GM12874 (cell line): ENCODE results near the gene LMBR1.
A peak's percentile ranks its signal among the peaks of the same experiment; 100 is the strongest.

Source experiments
- CTCF ChIP-seq: IDR thresholded peaks from 2 replicates; pipeline ENCODE4 v1.5.1; 2011; ENCODE audit warnings: low read depth, mild to moderate bottlenecking, control low read depth, low read length, moderate library complexity; ENCODE audit not compliant: insufficient read depth

LMBR1 gene

DNA sequence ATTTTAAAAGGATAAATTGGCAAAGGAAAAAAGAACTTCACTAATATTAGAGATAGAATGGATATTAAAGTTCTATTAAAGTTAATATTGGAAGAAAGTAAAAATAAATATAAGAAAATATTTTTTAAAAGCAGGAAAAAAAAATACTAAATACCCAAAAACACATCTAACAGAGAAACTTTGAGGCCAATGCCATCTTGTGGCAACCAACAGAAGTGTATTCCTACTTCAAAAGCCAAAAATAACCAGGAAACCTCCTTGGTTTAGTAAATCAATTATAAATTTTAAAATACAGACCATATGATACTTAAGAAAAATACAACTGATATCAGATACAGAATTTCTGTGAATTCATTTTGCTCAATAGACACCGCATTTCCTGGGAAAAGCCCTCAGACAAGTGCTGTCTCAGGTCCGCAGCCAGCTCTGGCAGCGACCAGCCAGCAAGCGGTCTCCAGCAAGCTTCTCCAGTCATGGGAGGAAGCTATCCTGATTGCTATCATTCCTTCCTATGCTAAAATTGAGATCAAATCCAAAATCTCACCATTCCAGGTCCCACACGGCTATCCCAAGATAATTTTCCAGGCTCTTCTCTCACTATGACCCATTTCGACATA is 65.3 kb downstream of the LMBR1 start:
- TF ChIP-seq CTCF: peak; percentile 22; the same call in 1 of the 2 replicates

DNA sequence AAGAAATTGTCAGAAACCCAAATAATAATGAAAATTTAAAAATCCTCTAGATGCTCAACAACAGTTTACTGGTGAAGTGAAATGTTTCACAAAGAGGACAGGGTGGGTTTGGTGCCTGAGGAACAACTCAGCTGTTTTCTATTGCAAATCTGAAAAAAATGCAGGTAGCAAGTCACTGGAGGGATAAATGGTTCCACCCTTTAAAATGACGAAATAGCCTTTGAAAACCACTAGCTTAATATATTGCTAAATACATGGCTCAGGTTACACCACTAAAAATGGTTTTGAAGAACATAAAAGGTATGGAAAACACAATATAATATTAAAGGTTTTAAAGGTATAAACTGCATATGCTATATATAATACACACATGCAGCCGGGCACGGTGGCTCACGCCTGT is 69.5 kb downstream of the LMBR1 start:
- no peak for TF ChIP-seq CTCF

GRCh38 chr7:156820445-156821063 is 72.4 kb downstream of the LMBR1 start:
- TF ChIP-seq CTCF: peak; percentile 52

- no peak for TF ChIP-seq CTCF
Measured at GRCh38 chr7:156819733-156820295, 73.2 kb downstream of the LMBR1 start.

- no peak for TF ChIP-seq CTCF
Measured at GRCh38 chr7:156818133-156818532, 74.8 kb downstream of the LMBR1 start.

- 0 out of 2 replicates have a peak, but pooled peaks have one; percentile 8 for TF ChIP-seq CTCF
Measured at GRCh38 chr7:156816943-156817572, 75.9 kb downstream of the LMBR1 start.

DNA sequence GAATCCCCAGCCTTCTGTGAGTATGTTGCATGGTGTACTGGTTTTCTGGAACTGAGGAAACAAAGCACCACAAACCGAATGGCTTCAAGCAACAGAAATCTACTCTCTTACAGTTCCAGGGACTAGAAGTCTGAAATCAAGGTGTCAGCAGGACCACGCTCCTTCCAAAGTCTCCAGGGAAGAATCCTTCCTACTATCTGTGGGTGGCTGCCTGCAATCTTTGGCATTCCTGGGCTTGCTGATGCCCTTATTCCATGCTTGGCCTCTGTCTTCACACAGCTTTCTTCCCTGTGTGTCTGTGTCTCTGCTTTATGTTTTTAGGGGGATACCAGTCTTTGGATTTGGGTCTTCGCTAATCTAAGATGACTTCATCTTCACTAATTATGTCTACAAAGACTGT is 81.3 kb downstream of the LMBR1 start:
- TF ChIP-seq CTCF: no peak
